Common myeloid progenitor, CD34-positive (primary cell): ENCODE data around the gene MGMT.

ENCODE experiments used
- CTCF ChIA-PET: fragments of 350-600 bp; sonication (Branson Sonifier 250); formaldehyde crosslinking; loops from one replicate; lab custom pipeline; 2021; ENCODE audit warnings: antibody characterized with exemption; lab: Charles Lee
- POLR2A ChIA-PET: fragments of 350-600 bp; sonication (Branson Sonifier 250); formaldehyde crosslinking; loops from one replicate; lab custom pipeline; 2021; ENCODE audit warnings: antibody characterized with exemption; lab: Charles Lee
- DNase-seq, 3 donors: peaks; one replicate each; pipeline versions ENCODE4 v3.0.0 to v3.0.0-alpha.2; 2013
- H3K27ac ChIP-seq, 2 experiments: 1 replicate in 1 of 2; 2 replicates in 1 of 2; pipeline ENCODE4 v1.7.0; 2013; ENCODE audit warnings: inconsistent platforms in 2 of 2, low read length in 2 of 2, mild to moderate bottlenecking in 2 of 2, low read depth in 1 of 2, moderate library complexity in 1 of 2; ENCODE audit not compliant: severe bottlenecking in 2 of 2, insufficient read depth in 1 of 2, poor library complexity in 1 of 2
- H3K27me3 ChIP-seq, 5 experiments: replicated peaks in 2 of 5; 1 replicate in 3 of 5; 2 replicates in 2 of 5; pipeline versions ENCODE4 v1.6.1 to v1.7.0; 2013; ENCODE audit warnings: low read length in 4 of 5, mild to moderate bottlenecking in 2 of 5, moderate library complexity in 2 of 5, inconsistent platforms in 1 of 5; ENCODE audit not compliant: insufficient read depth in 5 of 5, control insufficient read depth in 4 of 5
- H3K36me3 ChIP-seq, 4 experiments: 1 replicate in 2 of 4; 2 replicates in 2 of 4; pipeline versions ENCODE4 v1.6.1 to v1.7.0; 2013; ENCODE audit warnings: low read length in 3 of 4, control low read depth in 1 of 4, mild to moderate bottlenecking in 1 of 4; ENCODE audit not compliant: control insufficient read depth in 4 of 4, insufficient read depth in 4 of 4
- H3K4me1 ChIP-seq, 4 experiments: 1 replicate in 3 of 4; 2 replicates in 1 of 4; pipeline versions ENCODE4 v1.6.1 to v1.7.1; 2013; ENCODE audit warnings: low read length in 3 of 4, mild to moderate bottlenecking in 3 of 4, control low read depth in 1 of 4, inconsistent platforms in 1 of 4, moderate library complexity in 1 of 4; ENCODE audit not compliant: control insufficient read depth in 4 of 4, insufficient read depth in 4 of 4; ENCODE audit errors: control extremely low read depth in 1 of 4
- H3K4me3 ChIP-seq, 7 experiments: 1 replicate in 4 of 7; 2 replicates in 3 of 7; pipeline versions ENCODE4 v1.5.1 to v1.7.0; 2013; ENCODE audit warnings: mild to moderate bottlenecking in 7 of 7, low read length in 6 of 7, moderate library complexity in 6 of 7, inconsistent platforms in 2 of 7, low read depth in 2 of 7, control low read depth in 1 of 7; ENCODE audit not compliant: insufficient read depth in 4 of 7, control insufficient read depth in 1 of 7; ENCODE audit errors: extremely low read depth in 1 of 7
- H3K9me3 ChIP-seq, 5 experiments: 1 replicate in 4 of 5; 2 replicates in 1 of 5; pipeline versions ENCODE4 v1.6.1 to v1.7.1; 2013; ENCODE audit warnings: low read length in 4 of 5, mild to moderate bottlenecking in 2 of 5, inconsistent platforms in 1 of 5, low read depth in 1 of 5, moderate library complexity in 1 of 5; ENCODE audit not compliant: control insufficient read depth in 4 of 5, insufficient read depth in 2 of 5; ENCODE audit errors: control extremely low read depth in 1 of 5
- WGBS: methylation state at CpG from one replicate; pipeline ENCODE4 v1.1.5; 2013; ENCODE audit not compliant: insufficient coverage; 5-methylcytosine and 5-hydroxymethylcytosine counted together

Gene MGMT

GRCh38 chr10:129622291-129622690, 155.2 kb downstream of the MGMT start:
- no peak for DNase-seq
- no peaks in the 10 kb centered on the region for H3K27me3 ChIP-seq
- POLR2A ChIA-PET, result interaction anchor here (0.6 kb wide), 1 partner anchor 114 kb away, joined by 3 read pairs; no protein-coding TSS in a partner anchor
- peaks cover 0 to 5% (median 4%) of the 10 kb centered on the region in 4 experiments for H3K4me1 ChIP-seq
- H3K9me3 ChIP-seq, result peaks cover 0 to 2% (median 0%) of the 10 kb centered on the region in 5 experiments
- H3K27ac ChIP-seq, result no peak overlapping the region
- CTCF ChIA-PET, result no interaction called here
- no peaks in the 10 kb centered on the region for H3K36me3 ChIP-seq
- no CpG with 5 or more reads among the region's 3 CpGs for WGBS
- no peak overlapping the region for H3K4me3 ChIP-seq

GRCh38 chr10:129622736-129623135, 155.7 kb downstream of the MGMT start:
- Histone ChIP-seq H3K27ac (no peak overlapping the region), H3K36me3 (no peaks in the 10 kb centered on the region), H3K4me1 (peaks cover 0 to 10% (median 8%) of the 10 kb centered on the region in 4 experiments), H3K27me3 (no peaks in the 10 kb centered on the region), H3K4me3 (no peak overlapping the region), H3K9me3 (peaks cover 0 to 2% (median 0%) of the 10 kb centered on the region in 5 experiments)
- ChIA-PET POLR2A (no interaction called here), CTCF (no interaction called here)
- no peak for DNase-seq
- 98% methylated on average over 6 of the region's 9 CpGs for WGBS

DNA sequence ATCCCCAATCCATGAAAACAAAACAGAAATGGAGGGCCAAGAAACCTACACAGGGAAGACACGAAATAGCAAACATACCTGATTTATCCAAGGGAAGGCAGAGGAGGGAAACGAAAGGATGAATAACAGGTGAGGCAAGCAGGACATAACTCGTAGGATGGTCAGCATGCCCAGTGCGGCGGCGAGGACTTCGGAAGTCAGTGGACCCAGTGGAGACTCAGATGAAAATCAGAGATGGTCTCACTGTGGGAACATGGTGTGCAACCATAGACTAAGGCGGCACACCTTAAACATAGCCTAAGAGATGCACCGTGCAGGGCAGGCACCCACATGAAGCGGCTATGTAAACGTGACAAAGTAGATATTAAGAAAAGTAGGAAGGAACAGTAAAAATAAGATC, 157.5 kb downstream of the MGMT start:
- ChIA-PET CTCF (no interaction called here), POLR2A (no interaction called here)
- no peak for DNase-seq
- Histone ChIP-seq H3K36me3 (no peaks in the 10 kb centered on the region), H3K4me1 (peaks cover 0 to 10% (median 8%) of the 10 kb centered on the region in 4 experiments), H3K4me3 (no peak overlapping the region), H3K27me3 (no peaks in the 10 kb centered on the region), H3K27ac (no peak overlapping the region), H3K9me3 (peaks cover 0 to 2% (median 0%) of the 10 kb centered on the region in 5 experiments)
- WGBS, result 100% methylated on average over 8 of the region's 11 CpGs

GRCh38 chr10:129626309-129626708, 159.3 kb downstream of the MGMT start:
- Histone ChIP-seq H3K27ac (no peak overlapping the region), H3K27me3 (no peaks in the 10 kb centered on the region), H3K9me3 (peaks cover 0 to 2% (median 0%) of the 10 kb centered on the region in 5 experiments), H3K4me3 (no peak overlapping the region), H3K4me1 (peaks cover 0 to 10% (median 8%) of the 10 kb centered on the region in 4 experiments), H3K36me3 (no peaks in the 10 kb centered on the region)
- DNase-seq, result no peak
- ChIA-PET CTCF (no interaction called here), POLR2A (no interaction called here)
- 96% methylated on average over 10 of the region's 15 CpGs for WGBS

DNA sequence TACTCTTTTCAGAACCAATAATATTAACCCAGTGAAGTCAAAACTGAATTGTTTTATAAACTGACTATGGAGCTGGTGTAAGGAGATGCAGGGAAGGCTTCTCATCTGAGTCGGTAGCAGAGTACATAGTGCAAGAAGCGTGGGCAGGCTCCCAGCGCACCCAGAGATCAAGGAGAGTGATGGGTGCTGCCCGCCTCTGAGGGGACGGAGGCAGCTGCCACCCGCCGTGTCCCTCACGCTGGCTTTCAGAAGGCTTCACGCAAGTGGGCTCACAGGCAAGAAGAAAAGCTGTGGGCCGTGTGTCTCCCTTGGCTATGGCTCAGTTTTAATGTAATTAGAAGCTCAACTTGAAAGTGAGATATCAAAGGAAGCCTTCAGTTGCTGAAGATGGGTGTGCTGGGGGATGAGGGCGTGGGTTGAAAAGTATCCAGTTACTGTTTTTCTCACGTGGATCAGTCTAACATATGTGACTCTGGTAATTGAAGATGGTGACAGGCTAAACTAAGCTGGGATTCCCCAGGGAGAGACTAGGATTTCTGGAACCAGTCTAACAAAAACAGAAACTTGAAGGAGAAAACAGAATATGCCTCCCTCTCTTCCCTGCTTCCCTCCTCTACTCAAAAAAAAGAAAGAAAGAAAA, 159.9 kb downstream of the MGMT start:
- Histone ChIP-seq H3K27ac (no peak overlapping the region), H3K36me3 (no peaks in the 10 kb centered on the region), H3K27me3 (no peaks in the 10 kb centered on the region), H3K4me3 (no peak overlapping the region), H3K9me3 (peaks cover 0 to 2% (median 0%) of the 10 kb centered on the region in 5 experiments), H3K4me1 (peaks cover 0 to 10% (median 8%) of the 10 kb centered on the region in 4 experiments)
- WGBS, result over 99% methylated on average over 11 of the region's 12 CpGs
- POLR2A ChIA-PET, result no interaction called here
- CTCF ChIA-PET, result interaction anchor here (0.9 kb wide), 1 partner anchor 97 kb away, joined by 3 read pairs; no protein-coding TSS in a partner anchor
- no peak for DNase-seq

GRCh38 chr10:129627442-129627841, 160.4 kb downstream of the MGMT start:
- peaks cover 0 to 5% (median 0%) of the 10 kb centered on the region in 5 experiments for H3K9me3 ChIP-seq
- H3K27me3 ChIP-seq, result no peaks in the 10 kb centered on the region
- H3K36me3 ChIP-seq, result no peaks in the 10 kb centered on the region
- H3K27ac ChIP-seq, result no peak overlapping the region
- ChIA-PET CTCF (interaction anchor here (0.9 kb wide), 1 partner anchor 97 kb away, joined by 3 read pairs; no protein-coding TSS in a partner anchor), POLR2A (no interaction called here)
- peaks cover 0 to 10% (median 8%) of the 10 kb centered on the region in 4 experiments for H3K4me1 ChIP-seq
- 60% methylated on average over 2 of the region's 8 CpGs for WGBS
- H3K4me3 ChIP-seq, result peak overlapping the region in 1 of 7 experiments; percentile 2
- DNase-seq, result peak in 2 of 3 donors; percentile 5 to 15

DNA sequence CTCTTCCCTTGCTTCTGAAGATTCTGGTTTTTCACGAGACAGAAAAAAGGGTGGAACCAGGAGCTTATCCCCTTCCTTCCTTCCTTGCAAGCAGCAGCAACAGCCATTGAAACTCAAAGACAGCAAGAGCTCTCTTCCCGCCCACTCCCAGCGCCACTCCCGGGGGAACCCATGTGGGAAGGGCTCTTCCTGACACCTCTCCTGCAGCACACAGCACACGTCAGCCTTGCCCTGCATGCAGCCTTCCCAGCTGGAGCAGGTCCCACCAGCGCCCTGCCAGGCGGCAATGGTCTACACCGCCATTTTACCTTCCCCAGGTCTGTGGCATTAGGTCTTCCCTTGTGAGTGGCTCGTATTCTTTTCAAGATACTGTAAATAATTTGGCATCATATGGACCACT, 161.8 kb downstream of the MGMT start:
- 95% methylated on average over 4 of the region's 9 CpGs for WGBS
- H3K36me3 ChIP-seq, result peaks cover 0 to under 1% (median 0%) of the 10 kb centered on the region in 4 experiments
- H3K27ac ChIP-seq, result no peak overlapping the region
- H3K4me3 ChIP-seq, result no peak overlapping the region
- DNase-seq, result no peak
- ChIA-PET CTCF (no interaction called here), POLR2A (no interaction called here)
- no peaks in the 10 kb centered on the region for H3K27me3 ChIP-seq
- H3K9me3 ChIP-seq, result peaks cover 0 to 12% (median 3%) of the 10 kb centered on the region in 5 experiments
- peaks cover 0 to 10% (median 8%) of the 10 kb centered on the region in 4 experiments for H3K4me1 ChIP-seq
